GM21381 (cell line): ENCODE data around the gene SELPLG.
A peak's percentile ranks its signal among the peaks of the same experiment; 100 is the strongest.
"Not testable (repeated sequence)": the region's sequence is repeated elsewhere in the genome, so short reads cannot be mapped to it uniquely, and the experiment has no call there.

Source experiments
- ATAC-seq: cut with Tn5 transposase; IDR thresholded peaks from one replicate; pipeline ENCODE4 v1.9.1; 2021; ENCODE audit warnings: mild to moderate bottlenecking, moderate library complexity; ENCODE audit not compliant: unreplicated experiment

Gene SELPLG

DNA sequence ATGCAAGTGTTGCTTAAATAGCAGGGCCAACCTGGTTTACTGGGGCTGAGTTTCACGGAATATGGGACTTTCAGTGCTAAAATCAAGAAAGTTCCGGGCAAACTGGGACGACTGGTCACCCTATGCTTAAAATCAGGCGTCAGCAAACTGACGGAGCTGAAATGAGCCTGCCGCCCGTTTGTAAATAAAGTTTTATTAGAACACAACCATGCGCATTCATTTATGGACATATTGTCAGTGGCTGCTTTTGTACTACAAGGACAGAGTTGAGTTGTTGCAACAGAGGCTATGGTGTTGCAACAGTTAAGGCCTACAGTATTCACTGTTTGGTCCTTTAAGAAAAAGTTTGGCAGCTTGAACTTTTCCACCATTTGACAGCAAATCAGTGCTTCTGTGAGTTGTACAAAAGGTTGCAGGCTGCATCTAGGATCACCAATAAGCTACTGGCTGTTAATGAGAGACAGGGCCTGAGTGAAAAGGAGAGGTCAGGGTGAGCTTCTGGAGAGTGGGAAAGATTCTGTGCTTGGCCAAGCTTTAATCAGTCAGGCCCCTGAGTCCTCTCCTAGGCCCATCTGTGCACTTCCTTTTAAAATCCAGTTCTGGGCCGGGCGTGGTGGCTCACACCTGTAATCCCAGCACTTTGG, 13.3 kb downstream of the SELPLG start:
- no peak for ATAC-seq

DNA sequence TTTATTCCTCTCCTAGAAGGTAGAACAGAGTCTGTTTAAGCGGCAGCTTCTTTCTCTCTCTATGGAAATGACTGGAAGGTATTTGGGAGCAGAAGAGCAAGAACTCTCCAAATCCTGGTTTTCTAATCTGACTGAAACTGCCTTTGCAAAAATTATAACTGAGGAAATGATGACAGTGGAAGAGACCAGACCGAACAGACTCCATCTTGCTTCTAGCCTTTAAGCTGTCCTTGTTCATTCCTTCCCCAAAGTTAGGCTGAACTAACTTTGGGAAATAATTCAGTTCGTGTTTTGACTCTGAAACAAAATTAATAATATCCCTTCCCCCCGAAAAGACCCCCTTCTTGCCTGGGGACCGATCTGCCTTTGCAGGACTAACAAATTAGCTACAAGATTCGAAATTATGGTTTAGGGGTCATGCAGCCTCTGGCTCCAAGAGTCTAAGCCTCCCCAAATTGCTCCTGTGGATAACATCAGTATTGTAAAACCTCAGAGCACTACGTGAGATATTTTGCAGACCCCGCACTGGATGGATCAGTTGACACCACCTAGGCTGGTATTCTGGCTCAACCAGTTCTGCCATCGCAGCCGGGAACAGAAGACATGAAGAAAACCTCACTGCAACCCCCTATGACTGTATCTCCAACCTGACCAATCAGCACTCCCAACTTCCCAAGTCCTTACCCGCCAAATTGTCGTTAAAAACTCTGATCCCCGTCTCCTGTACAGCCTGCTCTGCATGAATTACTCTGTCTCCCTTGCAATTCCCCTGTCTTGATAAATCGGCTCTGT, 14.1 kb downstream of the SELPLG start:
- no peak for ATAC-seq

DNA sequence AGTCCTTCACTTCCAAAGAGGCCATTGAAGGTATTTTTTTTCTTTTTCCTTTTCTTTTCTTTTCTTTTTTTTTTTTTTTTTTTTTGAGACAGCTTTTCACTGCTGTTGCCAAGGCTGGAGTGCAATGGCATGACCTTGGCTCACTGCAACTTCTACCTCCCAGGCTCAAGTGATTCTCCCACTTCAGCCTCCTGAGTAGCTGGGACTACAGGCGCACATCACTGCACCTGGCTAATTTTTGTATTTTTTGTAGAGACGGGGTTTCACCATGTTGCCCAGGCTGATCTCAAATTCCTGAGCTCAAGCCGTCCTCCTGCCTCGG, 14.8 kb downstream of the SELPLG start:
- ATAC-seq, result not testable (repeated sequence)

DNA sequence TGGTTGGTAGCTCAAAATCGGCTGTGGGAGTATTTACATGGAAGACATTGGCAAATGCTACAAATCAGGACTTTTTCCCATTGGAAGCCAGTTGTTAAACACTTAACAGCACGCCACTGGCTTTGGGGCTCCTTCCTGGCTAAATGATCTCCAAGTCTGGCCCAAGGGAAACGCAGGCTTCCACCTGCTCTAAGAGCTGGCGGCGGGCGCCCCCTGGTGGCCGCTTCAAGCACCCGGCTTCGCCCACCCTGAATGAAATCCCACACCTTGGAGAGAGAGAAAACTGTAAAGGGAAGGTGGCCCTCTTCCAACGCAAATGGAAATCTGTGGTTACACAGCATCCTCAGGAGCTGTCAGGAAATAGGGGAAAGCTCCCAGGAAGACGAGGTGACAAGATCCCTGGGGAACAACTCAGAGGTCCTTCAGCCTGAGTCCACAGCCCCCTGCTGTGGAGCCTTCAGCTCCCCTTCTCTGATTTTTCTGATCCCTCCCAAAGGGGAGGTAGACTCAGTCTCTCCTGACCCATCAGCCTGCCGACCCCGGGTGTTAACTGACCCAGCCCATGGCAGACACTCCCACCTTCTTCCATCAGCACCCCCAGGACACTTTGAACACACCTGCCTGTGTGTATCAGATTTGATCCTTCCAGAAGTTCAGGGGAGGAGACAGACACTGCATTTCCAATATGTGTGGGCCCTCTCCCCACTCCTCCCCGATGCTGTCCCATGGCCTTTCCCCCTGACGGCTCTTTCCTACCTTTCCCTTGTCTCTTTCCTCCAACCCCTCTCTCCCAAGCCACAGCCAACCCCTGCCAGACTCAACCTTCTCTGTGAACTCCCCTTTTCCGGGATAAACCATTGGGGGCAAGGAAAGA, 15.4 kb downstream of the SELPLG start:
- peak; percentile 44 for ATAC-seq

DNA sequence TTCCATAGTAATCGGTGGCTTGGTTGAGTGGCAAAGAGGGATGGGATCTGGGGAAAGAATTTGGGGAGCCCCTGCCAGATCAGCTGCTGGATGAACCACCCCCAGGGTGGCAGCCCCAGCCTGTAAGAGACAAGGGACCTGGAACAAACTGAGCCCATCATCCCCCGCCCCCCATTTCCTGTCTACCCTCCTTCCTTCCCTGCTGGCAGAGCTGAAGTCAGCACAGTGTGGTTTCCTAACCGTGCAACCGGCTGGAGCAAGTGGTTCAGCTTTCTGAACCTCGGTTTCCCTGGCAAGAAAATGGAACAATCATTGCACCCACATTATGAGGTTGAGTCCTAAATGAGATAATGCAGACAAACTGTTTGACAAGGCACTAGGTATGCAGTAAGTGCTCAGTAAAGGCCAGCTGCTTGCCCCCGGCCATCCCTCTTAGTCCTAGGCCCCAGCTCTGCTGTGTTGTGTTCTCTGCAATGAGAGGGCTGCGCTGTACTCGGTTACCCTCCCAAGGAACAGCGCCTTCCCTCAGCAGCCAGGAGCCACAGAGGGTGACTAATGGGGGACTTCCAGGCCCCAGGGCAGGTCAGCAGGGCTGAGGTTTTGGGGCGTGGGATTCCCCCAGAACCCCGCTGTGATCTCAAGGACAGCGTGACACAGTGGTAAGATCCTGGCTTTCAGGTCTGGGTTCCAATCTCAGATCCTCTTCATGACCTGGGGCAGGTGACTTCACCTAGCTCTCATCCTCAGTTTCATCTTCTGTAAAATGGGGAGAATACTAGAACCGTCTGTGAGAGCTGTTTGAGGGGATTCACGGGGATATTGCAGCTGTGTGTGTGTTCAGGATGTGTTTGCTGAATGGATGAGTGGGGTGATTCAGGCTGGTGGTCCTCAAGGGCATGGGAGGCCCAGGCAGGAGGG, 16.5 kb downstream of the SELPLG start:
- ATAC-seq, result peak; percentile 75

DNA sequence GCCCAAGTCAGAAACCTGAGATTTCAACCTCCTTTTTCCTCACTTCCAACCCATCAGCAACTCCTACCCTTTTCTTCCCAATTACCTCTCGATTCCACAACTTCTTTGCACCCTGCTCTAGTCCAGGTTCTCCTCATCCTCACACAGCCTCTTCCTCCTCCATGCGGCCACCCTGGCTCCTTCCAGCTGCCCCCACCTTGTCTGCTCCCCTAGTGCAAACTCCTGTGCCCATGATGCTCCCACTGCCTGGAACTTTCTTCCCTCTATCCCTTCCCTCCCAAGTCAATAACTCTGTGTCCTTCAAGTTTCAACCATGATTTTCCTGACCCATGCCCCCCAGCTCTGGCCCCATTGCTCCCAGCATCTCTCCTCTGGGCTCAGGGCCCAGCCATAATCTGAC, 17.3 kb downstream of the SELPLG start:
- no peak for ATAC-seq

DNA sequence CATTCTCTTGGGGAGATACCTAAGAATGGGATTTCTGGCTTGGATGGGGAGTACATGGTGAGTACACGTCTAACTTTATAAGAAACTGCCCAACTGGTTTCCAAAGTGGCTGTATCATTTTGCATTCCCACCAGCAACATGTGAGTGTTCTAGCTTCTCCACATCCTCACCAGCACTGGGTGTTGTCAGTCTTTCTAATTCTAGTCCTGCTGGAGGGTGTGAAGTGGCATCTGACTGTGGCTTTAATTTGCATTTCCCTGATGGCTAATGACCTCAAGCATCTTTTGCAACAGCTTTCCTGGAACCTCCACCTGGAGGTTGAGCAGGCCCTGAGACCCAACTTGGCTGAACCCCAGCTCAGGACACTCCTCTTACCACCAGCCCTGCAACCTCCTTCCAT, 17.8 kb downstream of the SELPLG start:
- ATAC-seq, result no peak

DNA sequence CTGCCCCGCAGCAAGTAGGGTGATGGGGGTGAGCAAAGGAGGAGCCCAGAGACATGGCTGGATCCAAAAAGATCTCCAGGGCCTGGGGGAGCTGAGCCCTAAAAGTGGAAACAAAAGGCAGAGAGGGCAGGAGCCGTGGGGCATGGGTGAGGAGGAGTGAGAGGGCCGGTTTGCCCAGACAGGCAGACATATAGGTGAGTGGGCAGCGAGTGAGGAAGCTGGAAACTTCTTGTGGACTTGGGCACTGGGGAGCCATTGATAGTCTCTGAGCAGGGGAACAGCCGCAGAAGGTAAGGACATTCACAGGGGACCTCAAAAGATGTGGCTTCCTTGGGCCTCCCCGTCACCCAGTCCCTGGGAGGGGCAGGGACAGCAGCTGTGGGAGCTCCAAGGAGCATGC, 19.1 kb downstream of the SELPLG start:
- no peak for ATAC-seq

DNA sequence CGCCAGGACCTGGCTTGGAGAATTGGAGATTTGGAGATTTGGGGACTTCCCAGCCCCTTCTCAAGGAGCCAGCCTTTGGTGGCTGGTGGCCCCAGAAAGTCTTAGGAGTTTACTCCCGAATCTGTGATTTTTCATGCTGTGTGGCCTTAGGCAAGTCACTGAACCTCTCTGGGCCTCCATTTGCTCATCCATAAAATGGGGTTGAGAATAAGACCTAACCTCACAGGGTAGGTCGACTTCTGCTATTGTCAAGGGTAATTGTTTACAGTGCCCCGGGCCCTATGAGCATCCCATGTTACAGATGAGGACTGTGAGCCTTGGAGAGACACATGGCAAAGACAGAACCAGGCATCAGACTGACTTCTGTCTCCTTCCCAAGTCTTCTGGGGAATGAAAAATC, 19.7 kb downstream of the SELPLG start:
- ATAC-seq, result no peak

DNA sequence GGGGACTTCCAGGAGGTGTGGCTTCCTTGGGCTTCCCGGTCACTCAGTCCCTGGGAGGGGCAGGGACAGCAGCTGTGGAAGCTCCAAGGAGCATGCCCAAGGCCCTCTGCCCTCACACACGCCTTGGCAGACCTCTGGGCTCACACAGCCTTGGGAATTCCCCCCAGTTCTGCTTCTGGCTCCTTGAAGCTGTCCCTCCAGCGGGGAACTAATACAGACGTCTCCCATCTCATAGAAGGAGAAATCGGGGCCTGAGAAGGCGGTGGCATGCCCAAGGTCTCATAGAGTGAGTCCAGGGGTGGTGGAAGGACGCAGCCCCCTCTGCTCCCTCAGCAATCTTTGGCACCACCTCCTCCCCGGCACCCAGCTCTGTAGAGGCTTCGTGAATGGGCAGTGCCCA, 20.1 kb downstream of the SELPLG start:
- ATAC-seq, result no peak

DNA sequence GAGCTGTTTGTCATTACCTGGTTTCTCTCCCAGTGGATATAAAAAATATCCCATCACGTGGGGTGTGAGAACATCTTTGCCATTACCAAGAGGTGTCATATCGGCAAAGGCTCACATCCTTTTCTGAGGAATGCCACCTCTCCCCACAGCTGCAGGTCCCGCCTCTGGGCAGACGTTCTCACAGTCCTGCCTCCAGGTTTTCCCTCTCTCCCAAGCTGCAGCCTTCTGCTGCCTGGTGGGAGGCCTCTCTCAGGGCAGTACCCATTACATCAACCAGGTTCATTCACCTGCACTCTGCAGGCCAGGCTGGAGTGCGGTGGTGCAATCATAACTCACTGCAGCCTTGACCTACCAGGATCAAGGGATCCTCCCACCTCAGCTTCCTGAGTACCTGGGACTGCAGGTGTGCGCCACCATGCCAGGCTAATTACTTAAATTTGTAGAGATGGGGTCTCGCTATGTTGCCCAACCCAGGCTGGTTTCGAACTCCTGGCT, 20.9 kb downstream of the SELPLG start:
- ATAC-seq, result no peak

DNA sequence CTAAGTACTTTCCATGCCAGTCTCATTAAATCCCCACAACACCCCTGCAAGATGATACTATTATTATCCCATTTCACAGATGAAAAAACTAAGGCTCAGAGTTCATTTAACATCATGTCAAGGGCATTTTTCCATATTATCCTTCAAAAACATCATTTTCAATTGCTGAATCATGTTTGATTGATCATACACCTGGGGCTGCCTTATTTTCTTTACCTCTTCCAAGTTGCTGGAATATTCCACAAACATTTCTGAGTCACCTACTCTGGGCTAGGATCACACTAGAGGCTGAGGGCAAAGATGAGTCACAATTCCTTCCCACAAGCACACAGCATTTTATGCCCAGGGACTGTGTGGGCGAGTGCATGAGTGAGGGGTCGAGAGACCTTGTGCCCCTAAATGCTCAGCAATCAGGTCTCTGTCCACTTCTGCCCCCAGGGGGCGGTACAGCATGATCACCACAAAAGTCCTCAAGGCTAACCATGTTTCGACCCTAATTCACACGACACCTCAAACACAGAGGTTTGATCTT, 21.7 kb downstream of the SELPLG start:
- no peak for ATAC-seq

DNA sequence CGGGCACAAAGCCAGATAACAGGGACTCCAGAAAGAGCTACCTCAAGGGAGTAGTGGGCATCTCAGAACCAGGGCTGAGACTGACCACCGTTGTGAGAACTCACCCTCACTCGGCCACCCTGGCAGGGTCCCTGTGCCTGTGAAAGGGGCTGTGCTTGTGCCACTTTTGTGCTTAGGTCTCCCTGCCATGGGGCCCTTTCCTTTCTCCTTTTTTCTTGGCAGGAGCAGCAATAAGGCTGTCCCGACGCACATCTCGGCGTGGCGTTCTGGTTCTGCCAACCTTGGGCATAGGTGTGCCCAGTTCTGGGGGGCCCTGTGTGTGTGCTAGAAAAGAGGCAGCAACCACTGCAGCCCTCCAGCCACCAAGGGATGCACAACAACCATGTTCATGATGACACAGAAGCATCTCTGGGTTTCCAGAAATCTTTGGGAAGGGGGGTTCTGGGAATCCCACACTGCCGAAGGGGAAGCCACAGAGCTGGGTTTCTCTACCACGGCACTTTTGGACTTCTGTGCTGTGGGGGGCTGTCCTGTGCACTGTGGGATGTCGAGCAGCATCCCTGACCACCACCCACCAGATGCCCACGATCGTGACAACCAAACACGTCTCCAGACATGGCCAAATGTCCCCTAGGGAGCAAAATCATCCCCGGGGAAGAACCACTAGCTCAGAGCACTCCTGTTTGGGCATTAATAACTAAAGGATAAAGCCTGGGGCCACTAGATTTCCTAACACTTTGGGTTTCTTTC, 22.7 kb downstream of the SELPLG start:
- no peak for ATAC-seq

DNA sequence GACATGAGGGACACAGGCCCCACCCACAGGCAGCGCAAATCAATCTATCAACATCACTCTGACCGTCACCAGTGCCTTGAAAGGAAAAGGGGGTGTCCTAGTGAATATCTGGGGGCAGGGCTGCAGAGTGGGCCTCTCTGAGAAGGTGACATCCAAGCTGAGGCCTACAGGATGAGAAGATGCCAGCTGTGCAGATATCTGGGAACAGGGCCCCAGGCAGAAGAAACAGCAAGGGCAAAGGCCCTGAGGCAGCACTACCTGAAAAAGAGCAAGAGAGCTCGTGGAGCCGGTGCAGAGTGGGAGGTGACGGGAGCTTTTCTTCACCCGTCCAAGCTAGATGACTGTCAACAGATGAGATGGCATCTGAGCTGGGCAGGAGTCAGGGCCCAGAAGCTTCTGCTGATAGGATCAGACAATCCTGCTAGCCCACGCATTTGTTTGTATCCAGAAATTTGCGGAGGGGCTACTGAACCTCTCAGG, 23.3 kb downstream of the SELPLG start:
- ATAC-seq, result no peak

DNA sequence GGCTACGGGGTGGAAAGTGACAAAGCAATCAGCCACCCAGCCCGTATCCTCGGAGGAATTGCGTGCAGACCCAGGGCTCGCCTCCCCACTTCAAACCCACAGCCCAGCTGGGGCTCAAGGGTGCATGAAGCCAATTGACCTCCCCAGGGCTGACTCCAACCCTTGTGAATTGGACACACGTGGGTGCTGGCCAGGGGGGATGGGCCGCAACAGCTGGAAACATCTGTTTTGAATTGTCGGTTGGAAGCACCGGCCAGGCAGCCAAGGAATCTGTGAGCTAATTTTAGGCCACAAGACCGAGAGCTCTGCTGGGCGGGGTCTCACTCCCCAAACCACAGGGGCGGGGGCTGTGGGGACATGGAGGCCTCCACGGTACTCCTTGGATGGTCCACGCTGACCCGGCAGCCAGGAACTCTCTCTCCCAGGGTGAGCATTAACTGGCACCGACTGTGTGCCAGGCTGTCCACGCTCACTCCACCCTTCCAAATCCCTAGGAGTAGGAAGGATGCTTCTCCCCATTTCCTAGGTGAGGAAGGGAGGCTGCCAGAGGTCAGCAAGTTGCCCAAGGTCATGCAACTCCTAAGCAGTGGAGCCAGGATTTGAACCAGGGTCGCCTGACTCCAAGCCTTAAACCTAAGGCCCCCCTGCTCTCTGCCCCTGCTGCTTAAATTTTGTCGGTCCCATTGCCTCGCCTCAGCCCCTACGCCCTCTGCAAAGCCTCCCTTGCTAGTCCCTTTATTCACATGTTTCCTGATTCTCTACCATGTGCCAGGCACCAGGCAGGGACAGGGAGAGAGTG, 24.0 kb downstream of the SELPLG start:
- ATAC-seq, result no peak

DNA sequence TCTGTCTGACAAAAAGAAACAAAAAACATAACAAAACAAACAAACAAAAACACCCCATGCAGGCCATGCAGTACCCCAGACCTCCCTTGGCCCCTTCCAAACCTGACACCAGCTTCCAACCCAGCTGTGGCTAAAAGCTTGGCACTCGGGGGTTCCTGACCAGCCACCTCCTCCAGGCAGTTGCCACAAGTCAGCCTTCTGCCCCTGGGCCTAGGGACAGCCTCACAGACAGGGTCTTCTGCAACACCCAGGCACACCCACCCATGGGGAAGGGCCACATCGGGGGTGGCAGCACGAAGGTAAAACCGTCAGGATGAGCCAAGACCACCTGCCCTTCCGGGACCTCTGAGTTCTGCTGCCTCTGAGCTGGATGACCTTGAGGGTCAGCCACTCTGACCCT, 25.1 kb downstream of the SELPLG start:
- ATAC-seq, result no peak

DNA sequence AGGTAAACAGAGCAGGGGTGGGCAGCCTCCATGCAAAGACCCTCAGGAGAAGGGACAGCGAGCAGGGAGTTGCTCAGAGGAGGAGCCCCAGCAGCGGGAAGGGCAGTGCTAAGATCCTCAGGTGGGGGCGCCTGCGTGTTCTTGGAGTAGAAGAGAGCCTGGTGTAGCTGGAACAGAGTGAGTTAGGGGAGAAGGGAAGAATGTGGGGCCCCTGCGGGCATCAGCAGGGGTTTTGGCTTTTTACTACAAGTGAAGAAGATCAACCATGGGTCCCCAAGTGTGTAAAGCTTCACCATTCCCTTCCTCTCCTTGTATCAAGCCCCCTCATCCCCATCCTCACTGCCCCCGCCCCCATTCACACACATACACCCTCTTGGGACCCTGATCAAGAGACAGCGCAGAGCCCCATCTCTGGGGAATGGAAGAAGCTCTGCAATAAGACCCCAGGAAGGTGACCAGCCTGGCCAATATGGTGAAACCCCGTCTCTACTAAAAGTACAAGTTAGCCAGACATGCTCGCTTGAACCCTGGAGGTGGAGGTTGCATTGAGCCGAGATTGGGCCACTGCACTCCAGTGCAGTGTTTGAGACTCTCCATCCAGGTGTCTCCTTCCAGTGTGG, 25.6 kb downstream of the SELPLG start:
- ATAC-seq, result no peak

DNA sequence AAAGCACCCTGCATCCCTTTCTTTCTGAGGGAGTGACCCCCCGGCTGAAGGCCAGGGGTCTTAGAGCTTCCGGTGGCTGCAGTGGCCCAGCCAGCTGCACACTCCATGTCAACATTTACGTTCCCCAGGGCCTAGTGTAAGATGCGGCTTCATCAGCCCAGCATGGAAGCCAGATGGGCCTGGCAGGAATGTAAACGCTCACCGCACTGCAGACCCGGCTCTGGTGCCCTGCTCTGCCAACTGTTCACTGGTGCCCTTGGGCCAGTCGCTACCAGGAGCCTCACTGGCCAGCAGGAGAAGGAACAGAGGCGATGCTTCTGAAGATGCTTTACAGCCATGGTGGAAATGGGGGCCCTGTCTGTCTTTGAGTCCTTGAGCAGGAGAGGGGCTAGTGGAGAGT, 27.2 kb downstream of the SELPLG start:
- no peak for ATAC-seq
